Thyroid gland (tissue), 4 donors: ENCODE measurements around the gene TRIM36.

ENCODE experiments used
- CTCF ChIP-seq, 6 experiments: fragments of 200-600 bp in 3 of 6; fragments of 450-650 bp in 3 of 6; sonication (generic) in 3 of 6; IDR thresholded peaks; one replicate each; pipeline ENCODE4 v1.5.1; 2016 to 2019; ENCODE audit warnings: antibody characterized with exemption in 6 of 6, mild to moderate bottlenecking in 2 of 6, inconsistent platforms in 1 of 6, moderate library complexity in 1 of 6
- POLR2A ChIP-seq, 2 donors: fragments of 450-650 bp; IDR thresholded peaks; one replicate each; pipeline ENCODE4 v1.6.1; 2017; ENCODE audit warnings: antibody characterized with exemption in 2 of 2, mild to moderate bottlenecking in 2 of 2, moderate library complexity in 1 of 2

- TF ChIP-seq CTCF (IDR thresholded peaks at IDR 0.05) (no peak), POLR2A (IDR thresholded peaks at IDR 0.05) (no peak)
Observed at GRCh38 chr5:115160975-115161475, 8.7 kb downstream of the TRIM36 start.
